Endothelial cell (in vitro differentiated cells): ENCODE results near the gene GAS2L1. TPM values are rescaled to one million over a fixed set of nuclear protein-coding genes. Genes with fewer than 3 reads are reported as not detected.
A peak's percentile ranks its signal among the peaks of the same experiment; 100 is the strongest.

Source experiments
- DNase-seq: peaks from one replicate; pipeline ENCODE4 v3.0.0; 2021; ENCODE audit warnings: low spot score
- H3K27ac Mint-ChIP-seq: one replicate; pipeline ENCODE4 v1.8.0; 2021; ENCODE audit warnings: mixed read lengths, inconsistent platforms; ENCODE audit not compliant: unreplicated experiment
- H3K27me3 Mint-ChIP-seq: one replicate; pipeline ENCODE4 v1.8.0; 2021; ENCODE audit warnings: mild to moderate bottlenecking, moderate library complexity, mixed read lengths, inconsistent platforms; ENCODE audit not compliant: unreplicated experiment
- H3K36me3 Mint-ChIP-seq: one replicate; pipeline ENCODE4 v1.8.0; 2021; ENCODE audit warnings: mild to moderate bottlenecking, low read depth, mixed read lengths, inconsistent platforms; ENCODE audit not compliant: unreplicated experiment
- H3K4me1 Mint-ChIP-seq: one replicate; pipeline ENCODE4 v1.8.0; 2021; ENCODE audit warnings: mild to moderate bottlenecking, mixed read lengths, inconsistent platforms; ENCODE audit not compliant: unreplicated experiment
- H3K4me3 Mint-ChIP-seq: one replicate; pipeline ENCODE4 v1.8.0; 2021; ENCODE audit warnings: mild to moderate bottlenecking, mixed read lengths, inconsistent platforms; ENCODE audit not compliant: unreplicated experiment
- H3K9me3 Mint-ChIP-seq: one replicate; pipeline ENCODE4 v1.8.0; 2021; ENCODE audit warnings: mixed read lengths, inconsistent platforms; ENCODE audit not compliant: unreplicated experiment
- total RNA-seq: library from RNA; stranded (reverse); fragmentation: NEBNext Ultra II Directional; extraction: Animal tissue kit (Norgen Biotek cat#: 25700); gene quantifications from one replicate; pipeline ENCODE4 v1.2.1, GENCODE V29; 2021; ENCODE audit not compliant: unreplicated experiment
- TF ChIP-seq, protein P1 (sequence below): fragments of 200-600 bp; sonication (generic); IDR thresholded peaks from one replicate; pipeline ENCODE4 v1.5.0; 2021; ENCODE audit warnings: antibody characterized with exemption; ENCODE audit not compliant: unreplicated experiment

Gene GAS2L1
- total RNA-seq, 1 donor from 2014 or later: 33.6 TPM

DNA sequence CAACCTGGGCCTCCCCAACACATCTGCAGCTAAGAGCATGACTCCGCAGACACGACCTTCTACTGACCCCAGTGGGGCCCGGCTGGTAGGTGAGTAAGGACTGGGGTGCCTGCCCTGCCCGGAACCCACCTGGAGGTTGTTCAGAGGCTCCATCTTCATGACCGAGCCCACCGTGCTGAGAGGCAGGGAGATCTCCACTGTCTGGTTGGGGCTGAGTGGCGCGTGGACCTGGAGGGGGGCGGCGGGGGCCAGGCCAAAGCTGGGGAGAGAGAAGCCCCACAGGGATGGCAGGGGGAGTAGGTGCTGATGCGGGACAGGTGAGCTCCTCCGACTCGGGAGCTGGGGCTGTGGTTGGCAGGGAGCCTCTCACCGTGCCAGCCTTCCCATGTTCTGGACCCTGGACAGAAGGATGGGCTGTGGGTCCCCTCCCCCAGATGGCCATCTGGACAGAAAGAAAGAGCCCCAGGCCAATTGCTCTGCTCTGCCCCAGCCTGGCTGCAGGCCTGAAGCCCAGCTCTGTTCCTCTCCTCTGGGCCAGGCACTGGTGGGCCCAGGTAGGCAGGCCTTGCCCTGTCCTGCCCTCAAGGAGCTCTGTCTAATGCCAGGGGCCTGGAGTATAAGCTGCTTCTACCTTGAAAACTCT lies 25.3 kb downstream of the GAS2L1 start:
- peak overlapping the region; percentile 57 for H3K27ac Mint-ChIP-seq
- peaks cover 14% of the 10 kb centered on the region for H3K4me1 Mint-ChIP-seq
- peaks cover 31% of the 10 kb centered on the region for H3K36me3 Mint-ChIP-seq
- peaks cover 12% of the 10 kb centered on the region for H3K27me3 Mint-ChIP-seq
- TF ChIP-seq, protein P1, sequence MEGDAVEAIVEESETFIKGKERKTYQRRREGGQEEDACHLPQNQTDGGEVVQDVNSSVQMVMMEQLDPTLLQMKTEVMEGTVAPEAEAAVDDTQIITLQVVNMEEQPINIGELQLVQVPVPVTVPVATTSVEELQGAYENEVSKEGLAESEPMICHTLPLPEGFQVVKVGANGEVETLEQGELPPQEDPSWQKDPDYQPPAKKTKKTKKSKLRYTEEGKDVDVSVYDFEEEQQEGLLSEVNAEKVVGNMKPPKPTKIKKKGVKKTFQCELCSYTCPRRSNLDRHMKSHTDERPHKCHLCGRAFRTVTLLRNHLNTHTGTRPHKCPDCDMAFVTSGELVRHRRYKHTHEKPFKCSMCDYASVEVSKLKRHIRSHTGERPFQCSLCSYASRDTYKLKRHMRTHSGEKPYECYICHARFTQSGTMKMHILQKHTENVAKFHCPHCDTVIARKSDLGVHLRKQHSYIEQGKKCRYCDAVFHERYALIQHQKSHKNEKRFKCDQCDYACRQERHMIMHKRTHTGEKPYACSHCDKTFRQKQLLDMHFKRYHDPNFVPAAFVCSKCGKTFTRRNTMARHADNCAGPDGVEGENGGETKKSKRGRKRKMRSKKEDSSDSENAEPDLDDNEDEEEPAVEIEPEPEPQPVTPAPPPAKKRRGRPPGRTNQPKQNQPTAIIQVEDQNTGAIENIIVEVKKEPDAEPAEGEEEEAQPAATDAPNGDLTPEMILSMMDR: no peak
- H3K9me3 Mint-ChIP-seq: no peaks in the 10 kb centered on the region
- no peak overlapping the region for H3K4me3 Mint-ChIP-seq
- DNase-seq: no peak

DNA sequence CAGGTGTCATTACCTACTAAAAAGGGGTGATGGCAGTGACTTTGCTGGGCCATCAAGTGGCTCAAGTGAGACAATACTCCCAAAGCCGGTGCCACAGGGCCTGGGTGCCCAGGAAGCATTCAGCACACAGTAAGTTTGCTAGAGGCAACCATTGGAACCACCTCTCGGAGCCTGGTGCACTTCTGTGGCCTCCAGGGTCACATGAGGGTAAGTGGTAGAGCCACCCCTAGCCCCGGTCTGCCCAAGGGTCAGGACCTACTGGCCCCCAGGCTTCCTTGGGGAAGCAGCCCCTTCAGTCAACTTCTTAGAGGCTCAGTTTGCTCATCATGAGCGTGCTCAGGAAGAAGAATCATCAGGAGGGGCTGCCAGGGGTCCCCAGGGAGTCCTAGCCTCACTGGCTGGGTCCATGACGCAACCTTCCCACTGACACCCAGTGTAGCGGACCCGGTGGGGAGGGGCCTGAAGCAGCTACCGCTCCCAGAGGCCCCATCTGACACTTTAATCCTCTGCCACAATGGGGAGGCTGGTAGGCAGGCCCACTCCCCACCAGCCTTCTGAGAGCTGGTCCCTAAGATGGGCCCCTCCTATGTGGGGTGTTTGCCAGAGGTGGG lies 26.5 kb downstream of the GAS2L1 start:
- H3K27me3 Mint-ChIP-seq: peaks cover 9% of the 10 kb centered on the region
- no peak for DNase-seq
- TF ChIP-seq, protein P1: no peak
- no peak overlapping the region for H3K27ac Mint-ChIP-seq
- H3K9me3 Mint-ChIP-seq: no peaks in the 10 kb centered on the region
- no peak overlapping the region for H3K4me3 Mint-ChIP-seq
- peaks cover 14% of the 10 kb centered on the region for H3K4me1 Mint-ChIP-seq
- H3K36me3 Mint-ChIP-seq: peaks cover 31% of the 10 kb centered on the region

DNA sequence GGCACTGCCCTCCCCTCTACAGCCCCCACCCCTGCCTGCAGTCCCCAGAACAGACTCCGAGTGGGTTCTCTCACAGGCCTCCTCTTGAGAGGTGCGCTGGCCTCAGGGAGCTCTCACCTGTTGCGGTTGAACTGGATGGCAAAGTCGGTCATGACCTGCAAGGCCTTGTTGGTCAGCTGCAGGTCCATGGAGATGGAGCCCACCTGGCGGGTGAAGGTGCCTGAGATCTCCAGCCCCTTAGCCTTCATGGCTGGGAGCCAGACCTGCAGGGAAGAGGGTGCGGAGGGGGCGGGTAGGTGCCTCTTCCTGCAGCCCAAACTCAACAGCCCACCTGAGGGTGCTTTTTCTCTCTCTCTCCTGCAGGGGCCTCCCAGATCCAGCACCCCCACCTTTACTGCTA lies 27.7 kb downstream of the GAS2L1 start:
- no peak for DNase-seq
- peaks cover 43% of the 10 kb centered on the region for H3K36me3 Mint-ChIP-seq
- peaks cover 12% of the 10 kb centered on the region for H3K27me3 Mint-ChIP-seq
- TF ChIP-seq, protein P1: no peak
- no peaks in the 10 kb centered on the region for H3K9me3 Mint-ChIP-seq
- no peak overlapping the region for H3K27ac Mint-ChIP-seq
- peaks cover 14% of the 10 kb centered on the region for H3K4me1 Mint-ChIP-seq
- no peak overlapping the region for H3K4me3 Mint-ChIP-seq

DNA sequence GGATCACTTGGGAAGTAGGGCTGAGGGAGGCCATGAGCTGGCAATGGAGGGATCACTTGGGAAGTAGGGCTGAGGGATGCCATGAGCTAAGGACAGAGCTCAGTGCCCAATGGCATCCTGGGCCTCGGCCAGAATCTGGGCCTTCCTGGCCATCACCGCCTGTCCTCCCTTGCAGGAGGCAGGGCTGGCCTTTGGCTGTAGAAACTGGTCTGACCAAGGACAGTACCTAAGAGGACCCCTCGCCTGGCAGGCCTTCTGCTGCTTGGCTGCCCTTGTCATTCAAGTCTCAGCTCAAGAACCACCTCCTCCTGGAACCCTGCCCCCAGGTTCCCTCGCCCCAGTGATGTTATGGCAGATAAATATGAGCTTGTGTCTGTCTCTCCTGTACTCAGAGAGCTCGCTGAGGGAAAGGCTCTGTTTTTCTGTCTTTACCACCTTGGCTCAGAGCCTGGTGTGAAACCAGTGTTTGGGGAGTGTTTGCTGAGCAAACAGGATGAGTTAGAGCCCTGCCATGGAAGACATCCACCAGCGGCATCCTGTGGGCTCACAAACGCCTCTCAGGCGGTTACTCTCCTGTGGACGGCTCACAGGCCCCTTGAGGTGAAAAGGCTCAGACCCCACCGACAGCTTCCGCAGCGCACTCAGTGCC lies 28.4 kb downstream of the GAS2L1 start:
- Mint-ChIP-seq H3K4me3 (no peak overlapping the region), H3K9me3 (no peaks in the 10 kb centered on the region), H3K36me3 (peaks cover 43% of the 10 kb centered on the region), H3K27ac (no peak overlapping the region), H3K4me1 (peaks cover 11% of the 10 kb centered on the region), H3K27me3 (peaks cover 13% of the 10 kb centered on the region)
- TF ChIP-seq, protein P1: no peak
- no peak for DNase-seq

DNA sequence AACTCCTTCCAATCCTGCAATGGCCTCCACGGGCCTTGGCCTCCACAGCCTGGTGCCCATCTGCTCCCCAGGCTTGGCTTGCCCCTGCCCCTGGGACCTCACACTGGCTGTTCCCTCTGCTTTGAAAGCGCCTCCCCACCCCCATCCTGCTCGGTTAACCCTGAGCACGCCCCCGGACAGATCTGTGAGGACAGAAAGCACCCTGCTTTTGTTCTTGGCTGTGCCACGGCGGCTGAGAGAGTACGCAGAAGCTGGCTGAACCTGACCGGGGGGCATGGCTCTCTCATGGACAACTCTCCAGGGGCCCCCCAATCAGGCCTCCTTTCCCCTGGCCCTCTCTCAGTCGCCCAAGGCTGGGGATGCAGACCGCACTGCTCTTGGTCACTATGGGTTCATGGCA lies 29.2 kb downstream of the GAS2L1 start:
- Mint-ChIP-seq H3K36me3 (peaks cover 42% of the 10 kb centered on the region), H3K27ac (peak overlapping the region; percentile 78), H3K4me3 (peak overlapping the region; percentile 63), H3K9me3 (no peaks in the 10 kb centered on the region), H3K4me1 (peaks cover 10% of the 10 kb centered on the region), H3K27me3 (peaks cover 13% of the 10 kb centered on the region)
- TF ChIP-seq, protein P1: no peak
- no peak for DNase-seq
